Epithelial cell of proximal tubule (primary cell): Measurements from ENCODE around the gene BOLA3. TPM values are rescaled to one million over a fixed set of nuclear protein-coding genes. Genes with fewer than 3 reads are reported as not detected.

Experiments
- DNase-seq: peaks from one replicate; pipeline ENCODE4 v3.0.0-alpha.2; 2011; ENCODE audit warnings: low read depth
- H3K4me3 ChIP-seq: 2 replicates; pipeline ENCODE4 v1.5.1; 2011; ENCODE audit warnings: low read depth, mild to moderate bottlenecking, low read length
- total RNA-seq: library from RNA; depleted of rRNA; stranded (reverse); fragments of >200 nt; gene quantifications from 2 replicates; pipeline ENCODE4 v1.2.3, GENCODE V29; 2015
- TF ChIP-seq, protein P1 (sequence below): conservative IDR thresholded peaks from 2 replicates; pipeline ENCODE4 v1.5.1; 2012; ENCODE audit warnings: low read depth, mild to moderate bottlenecking, low read length

The BOLA3 gene
- total RNA-seq, 1 donor from 2014 or later, result 90.3 TPM

DNA sequence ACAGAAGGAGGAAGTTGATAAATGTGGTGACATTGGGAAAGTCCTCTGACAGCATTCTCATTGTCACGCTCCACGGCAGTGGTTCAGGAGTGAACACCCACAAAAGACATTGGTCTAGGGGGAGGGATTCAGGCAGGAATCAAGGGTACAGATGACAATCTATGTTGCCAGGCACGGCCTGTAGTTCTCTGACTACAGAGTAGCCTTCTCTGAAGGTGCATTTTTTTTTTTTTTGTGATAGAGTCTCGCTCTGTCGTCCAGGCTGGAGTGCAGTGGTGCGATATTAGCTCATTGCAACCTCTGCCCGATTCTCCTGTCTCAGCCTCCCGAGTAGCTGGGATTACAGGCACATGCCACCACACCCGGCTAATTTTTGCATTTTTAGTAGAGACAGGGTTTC lies 38.3 kb upstream of the BOLA3 start:
- no peak overlapping the region for H3K4me3 ChIP-seq
- no peak for DNase-seq
- TF ChIP-seq, protein P1, sequence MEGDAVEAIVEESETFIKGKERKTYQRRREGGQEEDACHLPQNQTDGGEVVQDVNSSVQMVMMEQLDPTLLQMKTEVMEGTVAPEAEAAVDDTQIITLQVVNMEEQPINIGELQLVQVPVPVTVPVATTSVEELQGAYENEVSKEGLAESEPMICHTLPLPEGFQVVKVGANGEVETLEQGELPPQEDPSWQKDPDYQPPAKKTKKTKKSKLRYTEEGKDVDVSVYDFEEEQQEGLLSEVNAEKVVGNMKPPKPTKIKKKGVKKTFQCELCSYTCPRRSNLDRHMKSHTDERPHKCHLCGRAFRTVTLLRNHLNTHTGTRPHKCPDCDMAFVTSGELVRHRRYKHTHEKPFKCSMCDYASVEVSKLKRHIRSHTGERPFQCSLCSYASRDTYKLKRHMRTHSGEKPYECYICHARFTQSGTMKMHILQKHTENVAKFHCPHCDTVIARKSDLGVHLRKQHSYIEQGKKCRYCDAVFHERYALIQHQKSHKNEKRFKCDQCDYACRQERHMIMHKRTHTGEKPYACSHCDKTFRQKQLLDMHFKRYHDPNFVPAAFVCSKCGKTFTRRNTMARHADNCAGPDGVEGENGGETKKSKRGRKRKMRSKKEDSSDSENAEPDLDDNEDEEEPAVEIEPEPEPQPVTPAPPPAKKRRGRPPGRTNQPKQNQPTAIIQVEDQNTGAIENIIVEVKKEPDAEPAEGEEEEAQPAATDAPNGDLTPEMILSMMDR, result no peak

DNA sequence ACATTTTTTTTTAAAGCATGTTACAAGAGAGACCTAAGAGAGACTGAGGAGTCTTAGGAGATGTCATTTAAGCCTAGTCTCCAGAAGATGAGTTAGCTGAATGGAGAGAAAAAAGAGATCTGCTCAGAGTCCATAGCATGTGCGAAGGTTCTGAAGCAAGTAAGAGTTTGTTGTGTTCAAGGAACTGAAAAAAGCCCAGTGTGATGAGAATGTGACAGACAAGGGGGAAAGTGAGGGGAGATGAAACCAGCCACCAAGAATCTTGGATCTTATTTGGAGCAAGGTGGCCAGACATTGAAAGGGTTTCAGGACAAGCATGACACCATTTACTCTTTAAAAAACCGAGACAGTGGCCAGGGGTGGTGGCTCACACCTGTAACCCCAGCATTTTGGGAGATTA lies 36.2 kb upstream of the BOLA3 start:
- no peak overlapping the region for H3K4me3 ChIP-seq
- TF ChIP-seq, protein P1, result no peak
- no peak for DNase-seq

DNA sequence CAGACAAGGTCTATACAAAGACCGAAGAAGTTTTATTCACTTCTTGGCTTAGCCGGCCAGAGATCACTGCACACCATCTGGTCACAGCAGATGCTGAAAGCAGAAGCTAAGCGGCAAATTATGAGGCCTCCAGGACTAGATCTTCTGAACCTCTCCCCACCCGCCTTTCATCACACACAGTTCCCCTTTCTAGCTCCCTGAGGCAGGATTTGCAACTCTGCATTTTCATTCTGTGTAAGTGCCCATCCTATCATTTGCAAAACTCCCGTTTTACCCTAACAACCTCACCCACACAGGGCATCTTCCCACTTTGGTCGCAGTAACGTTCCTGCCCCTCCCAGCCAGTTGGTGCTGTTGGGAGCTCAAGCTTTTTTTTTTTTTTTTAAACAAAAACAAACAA lies 34.0 kb upstream of the BOLA3 start:
- TF ChIP-seq, protein P1, result no peak
- H3K4me3 ChIP-seq, result no peak overlapping the region
- DNase-seq, result no peak

DNA sequence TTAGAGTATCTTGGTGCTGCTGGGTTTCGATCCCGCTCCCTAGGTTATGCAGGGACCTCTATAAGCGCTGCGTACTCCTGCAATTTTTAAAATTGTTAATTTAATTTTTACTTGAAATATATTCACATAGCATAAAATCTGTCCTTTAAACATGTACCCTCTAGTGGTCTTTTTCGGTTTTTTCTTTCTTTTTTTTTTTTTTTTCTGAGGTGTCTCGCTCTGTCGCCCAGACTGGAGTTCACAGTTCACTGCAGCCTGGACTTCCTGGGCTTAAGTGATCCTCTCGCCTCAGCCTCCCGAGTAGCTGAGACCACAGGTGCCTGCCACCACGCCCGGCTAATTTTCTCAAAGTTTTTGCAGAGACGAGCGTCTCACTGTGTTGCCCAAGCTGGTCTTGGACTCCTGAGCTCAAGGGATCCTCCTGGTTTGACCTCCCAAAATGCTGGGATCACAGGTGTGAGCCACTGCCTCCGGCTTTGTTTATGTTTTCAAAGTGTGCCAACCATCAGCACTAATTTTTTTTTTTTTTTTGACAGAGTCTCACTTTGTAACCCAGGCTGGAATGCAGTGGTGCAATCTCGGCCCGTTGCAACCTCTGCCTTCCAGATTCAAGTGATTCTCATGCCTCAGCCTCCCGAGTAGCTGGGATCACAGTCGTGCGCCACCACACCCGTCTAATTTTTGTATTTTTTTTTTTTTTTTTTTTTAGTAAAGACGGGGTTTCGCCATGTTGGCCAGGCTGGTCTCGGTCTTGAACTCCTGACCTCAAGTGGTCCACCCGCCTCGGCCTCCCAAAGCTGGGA lies 31.6 kb upstream of the BOLA3 start:
- H3K4me3 ChIP-seq, result peak overlapping the region; percentile 99
- TF ChIP-seq, protein P1, result peak; percentile 15
- DNase-seq, result no peak

DNA sequence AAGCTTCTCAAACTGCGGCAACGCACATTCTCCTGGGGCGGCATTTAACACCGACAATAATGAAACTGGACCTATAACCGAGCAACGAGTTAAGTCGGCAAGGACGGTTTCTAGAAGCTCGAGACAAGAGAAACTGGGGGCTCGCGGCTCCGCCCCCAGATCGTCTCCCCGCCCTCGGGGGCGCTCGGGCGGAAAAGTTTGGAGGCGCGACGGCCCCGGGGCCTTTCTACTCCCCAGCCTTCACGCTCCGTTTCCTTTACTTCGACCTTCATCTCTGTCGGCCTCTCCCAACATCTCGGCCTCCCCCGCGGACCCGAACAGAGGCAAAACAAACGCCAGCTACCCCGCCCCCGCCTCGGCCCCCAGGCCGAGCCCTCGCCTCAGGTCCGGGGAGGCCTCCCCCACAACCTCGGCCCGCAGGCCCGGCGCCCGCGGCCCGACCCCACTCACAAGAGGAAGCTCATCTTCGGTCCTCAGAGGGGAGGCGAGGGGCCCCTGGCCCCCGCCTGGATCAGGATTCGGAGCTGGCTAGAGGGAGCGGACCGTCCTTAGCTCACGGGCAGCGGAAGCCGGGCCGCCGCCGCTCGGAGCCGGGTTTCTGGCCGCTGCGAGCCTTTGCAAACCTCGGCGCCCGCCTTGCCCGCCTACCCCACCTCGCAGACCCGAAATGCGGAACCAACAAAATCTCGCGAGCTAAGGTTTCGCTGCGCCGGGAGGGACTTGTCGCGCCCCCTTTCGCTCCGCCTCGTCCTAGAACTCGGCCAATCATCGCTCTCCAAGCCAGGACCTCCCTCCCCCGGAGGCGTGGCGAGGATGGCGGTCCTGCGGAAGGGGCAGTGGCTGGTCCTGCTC lies 30.7 kb upstream of the BOLA3 start, which contains the start of gene MOB1A:
Gene MOB1A, minus strand, starts transcription at position 669 of the 852 bp plus-strand sequence. Its CDS starts 205 bp downstream, at position 464.
- DNase-seq, result peak; percentile 80
- TF ChIP-seq, protein P1, result no peak
- H3K4me3 ChIP-seq, result peak within 1 kb of the TSS; percentile 99

DNA sequence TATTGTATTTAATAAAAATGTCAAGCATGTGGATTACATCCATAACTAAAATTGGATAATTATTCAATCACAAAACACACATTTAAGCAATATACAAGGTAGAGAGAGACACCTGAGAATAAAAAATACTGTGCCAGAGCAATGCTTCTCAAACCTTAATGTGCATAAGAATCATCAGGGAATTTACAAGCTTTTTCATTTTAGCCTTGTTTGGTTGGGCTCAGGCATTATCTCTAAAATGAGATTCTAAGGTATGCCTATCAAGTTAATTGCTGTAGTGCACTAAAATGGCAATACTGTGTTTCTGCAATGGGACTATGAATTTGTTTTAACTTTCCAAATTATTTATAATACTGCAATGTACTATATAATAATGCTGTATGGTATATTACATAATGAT lies 30.0 kb upstream of the BOLA3 start:
- no peak for DNase-seq
- TF ChIP-seq, protein P1, result no peak
- H3K4me3 ChIP-seq, result peak overlapping the region; percentile 99
